ENCODE data around the gene FOLR2. TPM values are rescaled to one million over a fixed set of nuclear protein-coding genes. Genes with fewer than 3 reads are reported as not detected.
"Not testable (repeated sequence)": the region's sequence is repeated elsewhere in the genome, so short reads cannot be mapped to it uniquely, and the experiment has no call there.

FOLR2 gene
- polyA plus RNA-seq: 10 to 100 TPM in 2 of 3 donors, 1 to 10 TPM in 1; 5.1 to 52.4 (median 38.4) TPM

- 72 to 81% (median 78%) methylated on average over 6 of the region's 6 CpGs for WGBS, 3 donors
- no peak within 1 kb of the TSS for H3K27ac ChIP-seq (ENCODE audit: low read depth, low read length)
Measured at GRCh38 chr11:72216638-72217037, at the start of gene FOLR2. Gene FOLR2 (plus strand): TSS chr11:72216794. CDS start chr11:72218585, 1,791 bp downstream.

GRCh38 chr11:72169046-72169555 lies 47.5 kb upstream of the FOLR2 start:
- not testable (repeated sequence) for H3K27ac ChIP-seq (ENCODE audit: low read depth, low read length)
- WGBS, 3 donors: 90 to 99% (median 98%) methylated on average over 5 of the region's 5 CpGs

- H3K27ac ChIP-seq (ENCODE audit: low read depth, low read length): not testable (repeated sequence)
- 81 to 93% (median 86%) methylated on average over 3 of the region's 3 CpGs for WGBS, 3 donors
Measured at GRCh38 chr11:72169754-72170153, 46.8 kb upstream of the FOLR2 start.

GRCh38 chr11:72172043-72172442 lies 44.6 kb upstream of the FOLR2 start:
- H3K27ac ChIP-seq (ENCODE audit: low read depth, low read length): not testable (repeated sequence)
- WGBS, 3 donors: 56 to 70% (median 61%) methylated on average over 4 of the region's 4 CpGs

- 69 to 95% (median 95%) methylated on average over 3 of the region's 3 CpGs for WGBS, 3 donors
Measured at GRCh38 chr11:72173291-72173690, 43.3 kb upstream of the FOLR2 start.

GRCh38 chr11:72174302-72175070 lies 42.1 kb upstream of the FOLR2 start:
- no peak overlapping the region for H3K27ac ChIP-seq (ENCODE audit: low read depth, low read length)
- 76 to 83% (median 78%) methylated on average over 8 of the region's 8 CpGs for WGBS, 3 donors

More at GRCh38 chr11:72173291-72173690, 43.3 kb upstream of the FOLR2 start:
- H3K27ac ChIP-seq (ENCODE audit: low read depth, low read length): no peak overlapping the region

- WGBS, 3 donors: 75 to 88% (median 86%) methylated on average over 6 of the region's 6 CpGs
- no peak overlapping the region for H3K27ac ChIP-seq (ENCODE audit: low read depth, low read length)
Measured at GRCh38 chr11:72177656-72178055, 38.9 kb upstream of the FOLR2 start.

GRCh38 chr11:72179049-72179803 lies 37.4 kb upstream of the FOLR2 start:
- no peak overlapping the region for H3K27ac ChIP-seq (ENCODE audit: low read depth, low read length)
- 72 to 88% (median 81%) methylated on average over 7 of the region's 7 CpGs for WGBS, 3 donors

- WGBS, 3 donors: 72 to 79% (median 78%) methylated on average over 4 of the region's 4 CpGs
Measured at GRCh38 chr11:72179804-72180396, 36.7 kb upstream of the FOLR2 start.

GRCh38 chr11:72180892-72181552 lies 35.6 kb upstream of the FOLR2 start:
- not testable (repeated sequence) for H3K27ac ChIP-seq (ENCODE audit: low read depth, low read length)
- WGBS, 3 donors: 50 to 66% (median 63%) methylated on average over 7 of the region's 7 CpGs

More at GRCh38 chr11:72179804-72180396, 36.7 kb upstream of the FOLR2 start:
- H3K27ac ChIP-seq (ENCODE audit: low read depth, low read length): no peak overlapping the region

GRCh38 chr11:72181553-72181958 lies 35.0 kb upstream of the FOLR2 start:
- not testable (repeated sequence) for H3K27ac ChIP-seq (ENCODE audit: low read depth, low read length)
- 73 to 83% (median 83%) methylated on average over 3 of the region's 3 CpGs for WGBS, 3 donors

GRCh38 chr11:72188267-72188666 lies 28.3 kb upstream of the FOLR2 start:
- 73 to 98% (median 83%) methylated on average over 1 of the region's 1 CpG for WGBS, 3 donors
- no peak overlapping the region for H3K27ac ChIP-seq (ENCODE audit: low read depth, low read length)

GRCh38 chr11:72189455-72190250 lies 26.9 kb upstream of the FOLR2 start:
- 55 to 78% (median 61%) methylated on average over 3 of the region's 3 CpGs for WGBS, 3 donors
- no peak overlapping the region for H3K27ac ChIP-seq (ENCODE audit: low read depth, low read length)

- no peak overlapping the region for H3K27ac ChIP-seq (ENCODE audit: low read depth, low read length)
- 82 to 87% (median 86%) methylated on average over 5 of the region's 5 CpGs for WGBS, 3 donors
Measured at GRCh38 chr11:72190631-72191071, 25.9 kb upstream of the FOLR2 start.

GRCh38 chr11:72191961-72192381 lies 24.6 kb upstream of the FOLR2 start, which contains the start of gene FOLR1:
Gene FOLR1 (plus strand): TSS chr11:72192140. CDS start chr11:72192174, 34 bp downstream.
- no peak within 1 kb of the TSS for H3K27ac ChIP-seq (ENCODE audit: low read depth, low read length)
- 78 to 83% (median 78%) methylated on average over 5 of the region's 5 CpGs for WGBS, 3 donors

GRCh38 chr11:72195518-72196270 lies 20.9 kb upstream of the FOLR2 start:
- WGBS, 3 donors: 74 to 82% (median 82%) methylated on average over 12 of the region's 12 CpGs

GRCh38 chr11:72201445-72201844 lies 15.1 kb upstream of the FOLR2 start:
- not testable (repeated sequence) for H3K27ac ChIP-seq (ENCODE audit: low read depth, low read length)
- WGBS, 3 donors: 88 to 95% (median 94%) methylated on average over 32 to 42 of the region's 43 CpGs

More at GRCh38 chr11:72195518-72196270, 20.9 kb upstream of the FOLR2 start:
- no peak overlapping the region for H3K27ac ChIP-seq (ENCODE audit: low read depth, low read length)

Data from adipose tissue (tissue), 3 donors.